ENCODE measurements around the gene CA7.

- TF ChIP-seq EP300 (IDR thresholded peaks at IDR 0.05) (no peak), POLR2A (IDR thresholded peaks at IDR 0.05) (no peak), CTCF (IDR thresholded peaks at IDR 0.05) (no peak), POLR2AphosphoS5 (IDR thresholded peaks at IDR 0.05) (no peak)
Observed at GRCh38 chr16:66885491-66885890, 41.3 kb downstream of the CA7 start.

All from upper lobe of left lung (tissue), 4 donors.